A549 (cell line): ENCODE data around the gene SYCP3. TPM values are rescaled to one million over a fixed set of nuclear protein-coding genes. Genes with fewer than 3 reads are reported as not detected.
"Not testable (repeated sequence)": the region's sequence is repeated elsewhere in the genome, so short reads cannot be mapped to it uniquely, and the experiment has no call there.

Experiments used
- ATAC-seq, 2 experiments: fragments of 200-7000 bp in 1 of 2; fragments of >200 bp in 1 of 2; cut with Nextera tagmentation in 1 of 2; cut with Tn5 transposase in 1 of 2; 3 replicates each; pipeline versions ENCODE4 v1.8.0 to v1.9.1; 2018 to 2020; ENCODE audit warnings: mild to moderate bottlenecking in 1 of 2, moderate library complexity in 1 of 2
- CTCF ChIA-PET: fragments of 300-600 bp; sonication (Branson Sonifier 250); formaldehyde crosslinking; extraction: SDS; loops from one replicate; lab custom pipeline; 2021; ENCODE audit warnings: antibody characterized with exemption, inconsistent platforms; lab: Yijun Ruan, JAX
- POLR2A ChIA-PET: fragments of 350-600 bp; formaldehyde crosslinking; extraction: SDS; loops from one replicate; lab custom pipeline; 2021; ENCODE audit warnings: antibody characterized with exemption, inconsistent platforms; lab: Yijun Ruan, JAX
- DNase-seq, 2 experiments: peaks; one replicate each; pipeline versions ENCODE4 v3.0.0 to v3.0.0-alpha.2; 2011 to 2016; ENCODE audit warnings: low read depth in 1 of 2, low spot score in 1 of 2
- FAIRE-seq: peaks from 2 replicates; lab custom pipeline; 2011; peaks lifted over from hg19 to GRCh38; lab: Jason Lieb, UNC
- H3K27ac ChIP-seq, 2 experiments: fragments of >200 bp; sonication (Bioruptor Twin); formaldehyde crosslinking; 3 replicates each; pipeline ENCODE4 v1.5.1; 2016 to 2017
- H3K4me1 ChIP-seq: fragments of >200 bp; sonication (Bioruptor Twin); formaldehyde crosslinking; 3 replicates; pipeline ENCODE4 v1.6.1; 2016
- H3K4me2 ChIP-seq: fragments of >200 bp; sonication (Bioruptor Twin); formaldehyde crosslinking; 3 replicates; pipeline ENCODE4 v1.6.1; 2016
- H3K4me3 ChIP-seq: fragments of >200 bp; sonication (Bioruptor Twin); formaldehyde crosslinking; 3 replicates; pipeline ENCODE4 v1.5.1; 2016
- H3K9me3 ChIP-seq: fragments of >200 bp; sonication (Bioruptor Twin); formaldehyde crosslinking; 3 replicates; pipeline ENCODE4 v1.6.1; 2016
- BCL3 ChIP-seq: fragments of >200 bp; sonication (Bioruptor Twin); formaldehyde crosslinking; IDR thresholded peaks from 3 replicates; pipeline ENCODE4 v1.6.1; 2016
- BHLHE40 ChIP-seq: IDR thresholded peaks from 2 replicates; pipeline ENCODE4 v1.6.1; 2012; ENCODE audit warnings: low read depth, low read length, inconsistent platforms
- CBX2 ChIP-seq: fragments of 200-600 bp; sonication (generic); IDR thresholded peaks from 2 replicates; pipeline ENCODE4 v1.6.1; 2016; ENCODE audit warnings: low read depth, mild to moderate bottlenecking, borderline replicate concordance
- CTCF ChIP-seq: fragments of >200 bp; sonication (Bioruptor Twin); formaldehyde crosslinking; IDR thresholded peaks from 3 replicates; pipeline ENCODE4 v1.5.1; 2016
- EP300 ChIP-seq, 2 experiments: fragments of >200 bp; sonication (Bioruptor Twin); formaldehyde crosslinking; IDR thresholded peaks; 2 replicates in 1 of 2; 3 replicates in 1 of 2; pipeline ENCODE4 v1.6.1; 2016 to 2017
- ESRRA ChIP-seq: fragments of 150-350 bp; IDR thresholded peaks from 2 replicates; pipeline ENCODE4 v1.6.1; 2014; ENCODE audit warnings: mild to moderate bottlenecking, low read length, borderline replicate concordance
- HDAC2 ChIP-seq: fragments of 200-600 bp; sonication (generic); IDR thresholded peaks from 2 replicates; pipeline ENCODE4 v1.6.1; 2016
- HES2 ChIP-seq: fragments of >200 bp; sonication (Bioruptor Twin); formaldehyde crosslinking; IDR thresholded peaks from 2 replicates; pipeline ENCODE4 v1.6.1; 2016
- HMGXB4 ChIP-seq: fragments of 250-450 bp; sonication (Bioruptor Pico); IDR thresholded peaks from 2 replicates; pipeline ENCODE4 v1.5.0; 2021; ENCODE audit warnings: mild to moderate bottlenecking, moderate library complexity, borderline replicate concordance
- HOXB13 ChIP-seq: fragments of 250-450 bp; sonication (Bioruptor Pico); IDR thresholded peaks from 2 replicates; pipeline ENCODE4 v1.5.0; 2020; ENCODE audit warnings: low read depth, mild to moderate bottlenecking, moderate library complexity
- MAZ ChIP-seq: fragments of 150-350 bp; IDR thresholded peaks from 2 replicates; pipeline ENCODE4 v1.6.1; 2014; ENCODE audit warnings: antibody characterized with exemption, low read depth, low read length, borderline replicate concordance
- NPAS2 ChIP-seq: fragments of 250-450 bp; sonication (Bioruptor Pico); IDR thresholded peaks from 2 replicates; pipeline ENCODE4 v1.8.0; 2022; ENCODE audit warnings: mild to moderate bottlenecking, moderate library complexity, borderline replicate concordance
- POLR2AphosphoS2 ChIP-seq: conservative IDR thresholded peaks from 2 replicates; pipeline ENCODE4 v1.6.1; 2012; ENCODE audit warnings: low read length, improper control_type of control experiment, inconsistent platforms
- RNF2 ChIP-seq: fragments of 200-600 bp; sonication (generic); IDR thresholded peaks from 2 replicates; pipeline ENCODE4 v1.6.1; 2016; ENCODE audit warnings: low read depth, mild to moderate bottlenecking, antibody characterized with exemption, moderate library complexity, borderline replicate concordance
- ZC3H11A ChIP-seq: fragments of 450-650 bp; IDR thresholded peaks from 2 replicates; pipeline ENCODE4 v1.6.1; 2014; ENCODE audit warnings: antibody characterized with exemption, mild to moderate bottlenecking
- ZNF302 ChIP-seq: fragments of 250-450 bp; sonication (Bioruptor Pico); IDR thresholded peaks from 2 replicates; pipeline ENCODE4 v1.9.0; 2021; ENCODE audit warnings: inconsistent platforms, mild to moderate bottlenecking, moderate library complexity
- WGBS: methylation state at CpG from one replicate; pipeline ENCODE4 v1.1.6; 2017; ENCODE audit errors: missing lambda C conversion rate; 5-methylcytosine and 5-hydroxymethylcytosine counted together
- polyA plus RNA-seq, 4 experiments: library from polyadenylated mRNA; depleted of rRNA in 3 of 4; stranded (reverse); fragments of >200 nt; fragmentation: RNase III in 1 of 4; extraction: RNeasy Plus Mini Kit Qiagen cat#74134 plus additional on column Dnase treatment in 1 of 4; gene quantifications; 2 replicates in 3 of 4; 3 replicates in 1 of 4; pipeline ENCODE4 v1.2.3, GENCODE V29; 2011 to 2017

The SYCP3 gene
- polyA plus RNA-seq, 2 of the 4 experiments (the other 2 are of a cell fraction): 0.14 to 0.27 TPM

GRCh38 chr12:101737476-101737875 is 1.8 kb downstream of the SYCP3 start:
- ATAC-seq (no peak), DNase-seq (no peak), FAIRE-seq (no peak)
- no peaks in the 10 kb centered on the region for H3K4me1 ChIP-seq
- ChIA-PET POLR2A (no interaction called here), CTCF (interaction anchor here (0.9 kb wide), 1 partner anchor 19 kb away, joined by 3 read pairs; no protein-coding TSS in a partner anchor)
- H3K4me2 ChIP-seq: no peak overlapping the region
- no peak overlapping the region for H3K27ac ChIP-seq
- TF ChIP-seq ESRRA (no peak), MAZ (no peak), EP300 (IDR thresholded peaks at IDR 0.05) (no peak)
- WGBS: 95% methylated on average over 6 of the region's 6 CpGs
- H3K9me3 ChIP-seq: no peaks in the 10 kb centered on the region
- H3K4me3 ChIP-seq: no peak overlapping the region

GRCh38 chr12:101734482-101734881 is 4.8 kb downstream of the SYCP3 start:
- H3K4me2 ChIP-seq, FAIRE-seq, POLR2A ChIA-PET, H3K4me3 ChIP-seq, H3K9me3 ChIP-seq, CTCF ChIA-PET, H3K4me1 ChIP-seq, DNase-seq, H3K27ac ChIP-seq, ATAC-seq: not testable (repeated sequence)
- 90% methylated on average over 5 of the region's 5 CpGs for WGBS

- DNase-seq: no peak
- WGBS: 87% methylated on average over 2 of the region's 2 CpGs
- Histone ChIP-seq H3K27ac (no peak overlapping the region), H3K4me2 (no peak overlapping the region), H3K9me3 (no peaks in the 10 kb centered on the region), H3K4me3 (no peak overlapping the region), H3K4me1 (no peaks in the 10 kb centered on the region)
- no peak for ATAC-seq
- POLR2A ChIA-PET: no interaction called here
- CTCF ChIA-PET: interaction anchor here (1.1 to 1.5 kb wide), 2 partner anchors 11 to 26 kb away, joined by 3 to 4 read pairs; no protein-coding TSS in a partner anchor
- TF ChIP-seq NPAS2 (no peak), BHLHE40 (no peak), RNF2 (no peak), CTCF (no peak), ZC3H11A (no peak), HMGXB4 (CRISPR knock-in tag) (no peak)
- no peak for FAIRE-seq
Observed at GRCh38 chr12:101733166-101733565, 6.1 kb downstream of the SYCP3 start.

GRCh38 chr12:101732318-101732717 is 6.9 kb downstream of the SYCP3 start:
- WGBS: 89% methylated on average over 1 of the region's 1 CpG
- CTCF ChIA-PET: interaction anchor here (1.1 to 1.5 kb wide), 2 partner anchors 12 to 27 kb away, joined by 3 to 4 read pairs; no protein-coding TSS in a partner anchor
- POLR2A ChIA-PET: no interaction called here

More at GRCh38 chr12:101732318-101732717, 6.9 kb downstream of the SYCP3 start:
- Histone ChIP-seq H3K4me3 (no peak overlapping the region), H3K4me2 (no peak overlapping the region), H3K27ac (no peak overlapping the region), H3K4me1 (no peaks in the 10 kb centered on the region), H3K9me3 (no peaks in the 10 kb centered on the region)
- no peak for DNase-seq
- no peak for TF ChIP-seq HOXB13 (CRISPR knock-in tag)
- no peak for TF ChIP-seq HES2
- no peak for TF ChIP-seq CBX2
- no peak for TF ChIP-seq EP300 (IDR thresholded peaks at IDR 0.05)
- TF ChIP-seq BHLHE40: no peak
- TF ChIP-seq HDAC2: no peak
- TF ChIP-seq ZNF302: no peak
- TF ChIP-seq BCL3: no peak
- TF ChIP-seq POLR2AphosphoS2: no peak
- no peak for FAIRE-seq
- no peak for ATAC-seq
